Measurements from ENCODE around the gene ANKRD29. TPM values are rescaled to one million over a fixed set of nuclear protein-coding genes. Genes with fewer than 3 reads are reported as not detected.

Gene ANKRD29
- polyA plus RNA-seq, 1 donor (not counting 4 experiments of a cell fraction or from before 2014, with no cell fraction given) = 3.7 TPM

DNA sequence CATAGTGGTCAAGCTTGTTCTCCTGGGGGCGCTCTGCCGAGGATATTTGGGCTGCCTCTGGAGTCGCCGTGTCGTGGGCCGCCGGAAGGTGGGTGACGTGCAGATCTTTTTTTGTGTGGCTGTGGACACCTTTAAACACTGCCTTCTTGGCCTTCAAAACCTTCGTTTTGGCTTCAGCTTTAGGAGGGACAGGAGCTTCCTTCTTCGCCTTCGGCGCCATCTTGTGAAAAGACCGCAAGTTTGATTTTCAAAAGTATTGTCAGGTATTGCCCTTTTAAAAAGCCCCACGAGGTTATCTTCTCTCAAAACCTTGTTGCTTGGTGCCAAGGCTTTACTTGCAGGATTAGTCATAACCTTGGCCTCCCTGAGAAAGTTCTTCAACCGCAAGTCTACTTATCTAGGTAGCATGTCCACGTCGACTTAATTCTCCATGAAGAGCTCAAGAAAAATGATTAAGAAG, 47.4 kb upstream of the ANKRD29 start:
- Histone ChIP-seq H3K4me3 (ENCODE audit: control insufficient read depth in 2 of 3, extremely low read depth in 1 of 3, insufficient read depth in 2 of 3, low read depth in 1 of 3, low read length in 3 of 3) (no peak overlapping the region), H3K27me3 (ENCODE audit: control insufficient read depth, extremely low read depth, insufficient read depth, low read length) (no peaks in the 10 kb centered on the region), H3K79me2 (ENCODE audit: control insufficient read depth, insufficient read depth, low read length) (no peaks in the 10 kb centered on the region), H3K9me3 (ENCODE audit: control insufficient read depth, low read depth, low read length) (no peaks in the 10 kb centered on the region), H3K27ac (ENCODE audit: control insufficient read depth, insufficient read depth, low read length) (peak overlapping the region; percentile 44), H2AFZ (ENCODE audit: control insufficient read depth, low read length) (no peak overlapping the region), H3K9me1 (ENCODE audit: control insufficient read depth, extremely low read depth, insufficient read depth, low read length) (no peaks in the 10 kb centered on the region), H3K9ac (ENCODE audit: control insufficient read depth, extremely low read depth, insufficient read depth, low read length) (peak overlapping the region; percentile 2), H4K20me1 (ENCODE audit: control insufficient read depth, extremely low read depth, insufficient read depth, low read length) (no peaks in the 10 kb centered on the region), H3K4me2 (ENCODE audit: control insufficient read depth, extremely low read depth, insufficient read depth, low read depth, low read length) (peak overlapping the region; percentile 19), H3K4me1 (ENCODE audit: control insufficient read depth, extremely low read depth, insufficient read depth, low read length) (peaks cover 6% of the 10 kb centered on the region), H3K36me3 (ENCODE audit: control insufficient read depth in 2 of 2, extremely low read depth in 1 of 2, insufficient read depth in 2 of 2, low read length in 2 of 2) (no peaks in the 10 kb centered on the region)
- dilution Hi-C loops (cut with MboI; ENCODE audit: extremely low pct_ligation_motif_present, low sequenced_read_pairs) = no loop called here
- DNase-seq (ENCODE audit: low read depth, low spot score) = peak; percentile 52
- TF ChIP-seq EZH2 (IDR thresholded peaks at IDR 0.05; ENCODE audit: low read length) = no peak
- TF ChIP-seq, protein P1, sequence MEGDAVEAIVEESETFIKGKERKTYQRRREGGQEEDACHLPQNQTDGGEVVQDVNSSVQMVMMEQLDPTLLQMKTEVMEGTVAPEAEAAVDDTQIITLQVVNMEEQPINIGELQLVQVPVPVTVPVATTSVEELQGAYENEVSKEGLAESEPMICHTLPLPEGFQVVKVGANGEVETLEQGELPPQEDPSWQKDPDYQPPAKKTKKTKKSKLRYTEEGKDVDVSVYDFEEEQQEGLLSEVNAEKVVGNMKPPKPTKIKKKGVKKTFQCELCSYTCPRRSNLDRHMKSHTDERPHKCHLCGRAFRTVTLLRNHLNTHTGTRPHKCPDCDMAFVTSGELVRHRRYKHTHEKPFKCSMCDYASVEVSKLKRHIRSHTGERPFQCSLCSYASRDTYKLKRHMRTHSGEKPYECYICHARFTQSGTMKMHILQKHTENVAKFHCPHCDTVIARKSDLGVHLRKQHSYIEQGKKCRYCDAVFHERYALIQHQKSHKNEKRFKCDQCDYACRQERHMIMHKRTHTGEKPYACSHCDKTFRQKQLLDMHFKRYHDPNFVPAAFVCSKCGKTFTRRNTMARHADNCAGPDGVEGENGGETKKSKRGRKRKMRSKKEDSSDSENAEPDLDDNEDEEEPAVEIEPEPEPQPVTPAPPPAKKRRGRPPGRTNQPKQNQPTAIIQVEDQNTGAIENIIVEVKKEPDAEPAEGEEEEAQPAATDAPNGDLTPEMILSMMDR (optimal IDR thresholded peaks at IDR 0.05 in 1 of 3, IDR thresholded peaks at IDR 0.05 in 1 of 3, conservative IDR thresholded peaks at IDR 0.05 in 1 of 3; ENCODE audit: extremely low read depth in 1 of 3, insufficient read depth in 2 of 3, low read length in 3 of 3) = no peak
- FAIRE-seq = peak; percentile 48

DNA sequence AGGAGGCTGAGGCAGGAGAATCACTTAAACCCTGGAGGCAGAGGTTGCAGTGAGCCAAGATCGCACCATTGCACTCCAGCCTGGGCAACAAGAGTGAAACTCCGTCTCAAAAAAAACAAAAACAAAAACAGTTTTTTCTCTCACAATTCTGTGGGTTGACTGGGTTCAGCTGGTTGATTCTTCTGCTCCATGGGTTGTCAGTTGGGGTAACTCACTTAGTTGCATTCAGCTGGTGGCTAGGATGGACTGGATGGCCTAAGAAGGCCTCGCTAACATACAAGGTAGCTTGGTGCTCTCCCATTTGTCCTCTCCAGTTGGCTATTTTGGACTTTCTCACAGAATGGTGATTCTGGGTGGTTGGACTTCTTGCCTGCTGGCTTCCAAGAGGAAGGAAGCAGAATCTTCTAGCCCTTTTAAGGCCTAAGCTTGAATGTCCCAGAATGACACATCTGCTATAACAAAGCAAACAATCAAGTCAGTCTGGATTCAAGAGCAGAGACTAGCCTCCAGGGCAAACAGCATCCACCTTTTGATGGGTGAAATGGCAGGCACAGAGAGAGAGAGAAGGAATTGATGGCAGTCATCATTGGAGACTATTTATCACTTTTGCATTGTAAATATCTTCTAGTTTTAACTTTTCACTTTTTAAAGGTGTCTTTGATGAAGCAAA, 44.4 kb upstream of the ANKRD29 start:
- H3K9ac ChIP-seq (ENCODE audit: control insufficient read depth, extremely low read depth, insufficient read depth, low read length) = no peak overlapping the region
- H3K27ac ChIP-seq (ENCODE audit: control insufficient read depth, insufficient read depth, low read length) = no peak overlapping the region
- no peak overlapping the region for H3K4me3 ChIP-seq (ENCODE audit: control insufficient read depth in 2 of 3, extremely low read depth in 1 of 3, insufficient read depth in 2 of 3, low read depth in 1 of 3, low read length in 3 of 3)
- H3K27me3 ChIP-seq (ENCODE audit: control insufficient read depth, extremely low read depth, insufficient read depth, low read length) = no peaks in the 10 kb centered on the region
- dilution Hi-C loops (cut with MboI; ENCODE audit: extremely low pct_ligation_motif_present, low sequenced_read_pairs) = no loop called here
- FAIRE-seq = peak; percentile 58
- H2AFZ ChIP-seq (ENCODE audit: control insufficient read depth, low read length) = no peak overlapping the region
- no peak for TF ChIP-seq EZH2 (IDR thresholded peaks at IDR 0.05; ENCODE audit: low read length)
- TF ChIP-seq, protein P1 (optimal IDR thresholded peaks at IDR 0.05 in 1 of 3, IDR thresholded peaks at IDR 0.05 in 1 of 3, conservative IDR thresholded peaks at IDR 0.05 in 1 of 3; ENCODE audit: extremely low read depth in 1 of 3, insufficient read depth in 2 of 3, low read length in 3 of 3) = no peak
- H3K4me1 ChIP-seq (ENCODE audit: control insufficient read depth, extremely low read depth, insufficient read depth, low read length) = peaks cover 6% of the 10 kb centered on the region
- H3K79me2 ChIP-seq (ENCODE audit: control insufficient read depth, insufficient read depth, low read length) = no peaks in the 10 kb centered on the region
- no peak for DNase-seq (ENCODE audit: low read depth, low spot score)
- H3K9me3 ChIP-seq (ENCODE audit: control insufficient read depth, low read depth, low read length) = no peaks in the 10 kb centered on the region
- H3K9me1 ChIP-seq (ENCODE audit: control insufficient read depth, extremely low read depth, insufficient read depth, low read length) = no peaks in the 10 kb centered on the region
- H3K36me3 ChIP-seq (ENCODE audit: control insufficient read depth in 2 of 2, extremely low read depth in 1 of 2, insufficient read depth in 2 of 2, low read length in 2 of 2) = no peaks in the 10 kb centered on the region
- no peak overlapping the region for H3K4me2 ChIP-seq (ENCODE audit: control insufficient read depth, extremely low read depth, insufficient read depth, low read depth, low read length)
- H4K20me1 ChIP-seq (ENCODE audit: control insufficient read depth, extremely low read depth, insufficient read depth, low read length) = no peaks in the 10 kb centered on the region

All from keratinocyte (primary cell).